Pulmonary artery endothelial cell (primary cell): ENCODE measurements around the gene TGFB1I1. TPM values are rescaled to one million over a fixed set of nuclear protein-coding genes. Genes with fewer than 3 reads are reported as not detected.
"Not testable (repeated sequence)": the region's sequence is repeated elsewhere in the genome, so short reads cannot be mapped to it uniquely, and the experiment has no call there.

Experiments
- DNase-seq: peaks from one replicate; pipeline ENCODE4 v3.0.0-alpha.2; 2011; ENCODE audit warnings: low read depth, low spot score
- total RNA-seq: library from RNA; depleted of rRNA; stranded (reverse); fragments of >200 nt; gene quantifications from 2 replicates; pipeline ENCODE4 v1.2.3, GENCODE V29; 2014

TGFB1I1 gene
- total RNA-seq, 1 donor from 2014 or later: 56.6 TPM

- DNase-seq: no peak
Observed at GRCh38 chr16:31513884-31514283, 41.9 kb downstream of the TGFB1I1 start.

GRCh38 chr16:31517800-31518402 is 45.9 kb downstream of the TGFB1I1 start:
- DNase-seq: no peak

- no peak for DNase-seq
Observed at GRCh38 chr16:31519759-31520431, 47.9 kb downstream of the TGFB1I1 start.

GRCh38 chr16:31521368-31521767 is 49.4 kb downstream of the TGFB1I1 start:
- DNase-seq: no peak

GRCh38 chr16:31522071-31522470 is 50.1 kb downstream of the TGFB1I1 start:
- no peak for DNase-seq

- DNase-seq: not testable (repeated sequence)
Observed at GRCh38 chr16:31523768-31524167, 51.8 kb downstream of the TGFB1I1 start.

GRCh38 chr16:31525113-31525512 is 53.2 kb downstream of the TGFB1I1 start:
- no peak for DNase-seq

Other genes with a start within 250 kb of the TGFB1I1 start
- not detected in 2 replicates for gene ITGAM, start 212.2 kb upstream of the TGFB1I1 start, total RNA-seq
- 0.04 and 1.1 TPM in 2 replicates for gene ITGAX, start 117.0 kb upstream of the TGFB1I1 start, total RNA-seq
- not detected in 2 replicates for gene ITGAD, start 78.8 kb upstream of the TGFB1I1 start, total RNA-seq
- not detected in 2 replicates for gene COX6A2, start 43.8 kb upstream of the TGFB1I1 start, total RNA-seq
- gene ZNF843, start 29.4 kb upstream of the TGFB1I1 start, total RNA-seq: 0.07 TPM in 2 replicates
- gene ARMC5, start 12.7 kb upstream of the TGFB1I1 start, total RNA-seq: 12.6 and 15.6 TPM in 2 replicates
- not detected in 2 replicates for gene SLC5A2, start 11.0 kb downstream of the TGFB1I1 start, total RNA-seq
- gene RUSF1, start 36.2 kb downstream of the TGFB1I1 start, total RNA-seq: 25.0 and 28.2 TPM in 2 replicates
- not detected in 2 replicates for gene AHSP, start 55.7 kb downstream of the TGFB1I1 start, total RNA-seq